MM.1S (cell line): ENCODE results near the gene CACNG5.

Experiments used
- CTCF ChIP-seq: fragments of 300-600 bp; sonication (generic); IDR thresholded peaks from 2 replicates; pipeline ENCODE4 v1.5.1; 2016; ENCODE audit warnings: antibody characterized with exemption, low read length, mixed read lengths
- EZH2phosphoT487 ChIP-seq: fragments of 300-600 bp; sonication (generic); IDR thresholded peaks from 2 replicates; pipeline ENCODE4 v1.6.1; 2018; ENCODE audit warnings: antibody characterized with exemption, low read length

- TF ChIP-seq CTCF, result no peak
- TF ChIP-seq EZH2phosphoT487, result no peak
Measured at GRCh38 chr17:66841328-66841727, 6.4 kb downstream of the CACNG5 start.
